Measurements from ENCODE around the gene KCNIP4.

DNA sequence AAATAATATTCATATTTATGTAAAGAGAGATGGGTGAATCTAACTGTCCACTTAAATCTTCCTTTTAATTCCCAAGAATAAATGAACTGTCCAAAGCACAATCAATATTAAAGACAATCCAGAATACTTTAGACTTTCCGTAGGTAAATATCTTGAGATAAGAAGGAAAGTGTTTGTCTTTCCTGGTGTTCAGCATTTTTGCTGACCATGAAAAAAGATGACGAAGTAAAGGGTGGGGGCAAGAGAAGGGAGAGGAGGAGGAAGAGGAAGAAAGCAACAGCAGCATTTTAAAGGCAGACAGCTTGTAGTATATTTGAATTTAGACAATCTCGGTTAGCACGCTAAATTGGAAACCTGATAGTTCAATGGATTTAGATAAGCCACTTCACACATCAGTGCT lies 498.2 kb downstream of the KCNIP4 start:
- TF ChIP-seq, protein P1, sequence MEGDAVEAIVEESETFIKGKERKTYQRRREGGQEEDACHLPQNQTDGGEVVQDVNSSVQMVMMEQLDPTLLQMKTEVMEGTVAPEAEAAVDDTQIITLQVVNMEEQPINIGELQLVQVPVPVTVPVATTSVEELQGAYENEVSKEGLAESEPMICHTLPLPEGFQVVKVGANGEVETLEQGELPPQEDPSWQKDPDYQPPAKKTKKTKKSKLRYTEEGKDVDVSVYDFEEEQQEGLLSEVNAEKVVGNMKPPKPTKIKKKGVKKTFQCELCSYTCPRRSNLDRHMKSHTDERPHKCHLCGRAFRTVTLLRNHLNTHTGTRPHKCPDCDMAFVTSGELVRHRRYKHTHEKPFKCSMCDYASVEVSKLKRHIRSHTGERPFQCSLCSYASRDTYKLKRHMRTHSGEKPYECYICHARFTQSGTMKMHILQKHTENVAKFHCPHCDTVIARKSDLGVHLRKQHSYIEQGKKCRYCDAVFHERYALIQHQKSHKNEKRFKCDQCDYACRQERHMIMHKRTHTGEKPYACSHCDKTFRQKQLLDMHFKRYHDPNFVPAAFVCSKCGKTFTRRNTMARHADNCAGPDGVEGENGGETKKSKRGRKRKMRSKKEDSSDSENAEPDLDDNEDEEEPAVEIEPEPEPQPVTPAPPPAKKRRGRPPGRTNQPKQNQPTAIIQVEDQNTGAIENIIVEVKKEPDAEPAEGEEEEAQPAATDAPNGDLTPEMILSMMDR (IDR thresholded peaks at IDR 0.05): no peak
- no peak for TF ChIP-seq POLR2A (IDR thresholded peaks at IDR 0.05)
